Measurements from ENCODE around the gene TEPSIN.
A peak's percentile ranks its signal among the peaks of the same experiment; 100 is the strongest.

TEPSIN gene

DNA sequence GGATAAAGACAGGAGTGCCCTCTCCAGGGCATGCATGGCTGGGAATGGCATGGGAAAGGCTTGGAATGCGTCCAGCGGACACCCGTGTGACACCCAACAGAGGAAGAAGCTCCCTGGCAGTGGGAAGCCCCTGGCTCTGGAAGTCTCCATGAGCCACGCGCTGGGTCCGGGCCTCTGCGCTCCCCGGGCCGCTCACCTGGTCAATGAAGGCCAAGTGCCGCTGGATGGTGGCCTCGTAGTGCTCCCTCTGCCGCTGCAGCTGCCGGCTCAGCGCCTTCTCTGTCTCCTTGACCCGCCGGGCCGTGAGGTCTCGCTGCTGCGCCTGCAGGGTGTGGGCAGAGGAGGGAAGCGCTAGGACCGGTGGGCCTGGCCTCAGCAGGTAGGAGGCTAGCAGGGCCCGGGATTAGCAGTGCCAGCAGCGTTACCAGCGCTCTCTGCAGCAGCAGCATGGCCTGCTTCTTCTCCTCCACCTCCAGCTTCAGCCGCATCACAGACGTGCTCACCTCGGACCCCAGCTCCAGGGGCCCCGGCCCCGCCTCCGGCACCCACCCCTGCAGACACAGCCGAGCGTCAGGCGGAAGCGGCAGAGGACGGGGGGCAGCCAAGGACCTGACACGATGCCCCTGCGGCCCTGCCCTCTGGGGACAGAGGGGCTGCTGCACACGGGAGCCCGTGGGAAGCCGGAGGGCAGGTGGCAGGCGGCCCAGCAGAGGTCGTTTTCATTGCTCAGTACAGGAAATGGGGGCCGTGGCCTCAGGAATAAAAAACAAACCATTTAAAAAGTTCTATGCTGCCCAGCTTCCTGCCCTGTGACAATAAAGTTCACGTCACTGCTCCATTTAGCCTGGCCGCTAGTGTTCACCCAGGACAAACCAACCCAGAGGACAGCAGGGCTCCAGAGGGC is 42.1 kb downstream of the TEPSIN start:
- no peak for DNase-seq

DNA sequence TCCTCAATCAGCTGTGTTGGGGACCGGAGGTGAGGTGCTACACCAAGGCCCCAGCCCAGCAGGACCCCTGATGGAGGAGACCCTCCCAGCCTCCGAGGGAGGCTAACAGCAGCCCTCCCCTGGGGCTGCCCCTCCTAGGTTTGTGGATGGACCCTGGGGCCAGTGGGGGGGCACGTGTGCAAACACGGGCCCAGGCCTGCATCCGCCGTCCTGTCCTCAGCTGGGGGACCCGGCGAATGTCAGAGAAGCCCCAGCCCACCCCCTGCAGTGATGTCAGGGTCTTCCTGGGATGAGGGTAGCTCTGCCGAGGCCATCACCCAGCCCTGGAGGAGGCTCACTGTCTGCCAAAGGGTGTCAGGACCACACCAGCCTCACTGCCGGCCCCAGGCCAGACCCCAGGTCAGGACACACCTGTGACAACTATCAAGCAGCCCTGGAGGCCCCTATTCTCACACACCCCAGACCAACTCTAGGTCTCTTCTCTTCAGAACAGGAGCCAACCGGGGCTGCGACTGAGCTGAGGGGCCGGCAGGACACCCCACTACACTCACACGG is 42.8 kb downstream of the TEPSIN start:
- DNase-seq: no peak

DNA sequence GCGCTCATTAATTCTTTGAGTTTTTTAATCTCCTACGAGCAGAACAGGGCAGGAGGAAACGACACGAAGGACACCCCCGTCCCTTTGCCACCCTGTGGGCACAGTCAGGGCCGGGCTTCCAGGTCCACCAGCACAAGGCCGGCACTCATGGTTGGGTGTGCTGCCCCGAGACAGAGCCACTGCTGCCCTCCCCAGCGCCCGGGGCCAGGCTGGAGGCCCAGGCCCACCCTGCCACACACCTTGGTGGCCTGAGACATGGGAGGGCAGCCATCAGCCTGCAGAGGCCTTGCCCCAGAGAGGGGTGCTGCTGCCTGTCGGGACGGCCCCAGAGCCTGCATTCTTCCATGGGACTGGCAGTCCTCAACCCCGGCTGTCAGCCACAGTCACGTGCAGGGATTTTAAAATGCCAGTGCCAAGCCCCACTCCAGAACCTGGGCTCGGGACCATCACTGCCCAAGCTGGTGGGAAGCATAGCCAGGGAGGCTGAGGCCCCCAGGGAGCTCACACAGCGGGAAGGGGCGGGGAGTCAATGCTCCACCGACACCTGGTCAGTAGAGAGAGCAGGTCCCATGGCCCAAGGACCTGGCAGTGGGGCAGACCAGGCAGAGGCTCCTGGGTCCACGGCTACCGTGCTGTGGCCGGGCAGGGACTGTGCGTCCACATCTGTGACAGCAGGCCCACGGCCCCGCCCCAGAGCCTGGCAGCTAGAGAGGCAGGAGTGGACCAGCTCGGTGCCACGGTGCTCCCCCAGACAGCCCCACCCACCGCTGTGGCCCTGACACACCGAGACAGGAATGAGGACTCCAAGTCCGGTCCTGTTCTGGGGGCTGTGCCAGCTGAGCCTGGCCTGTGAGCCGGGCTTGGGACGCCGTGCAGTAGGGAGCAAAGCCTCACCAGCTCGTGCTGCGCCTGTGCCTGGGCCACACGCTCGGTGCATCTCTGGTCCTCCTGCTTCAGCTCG is 43.6 kb downstream of the TEPSIN start:
- DNase-seq: no peak

DNA sequence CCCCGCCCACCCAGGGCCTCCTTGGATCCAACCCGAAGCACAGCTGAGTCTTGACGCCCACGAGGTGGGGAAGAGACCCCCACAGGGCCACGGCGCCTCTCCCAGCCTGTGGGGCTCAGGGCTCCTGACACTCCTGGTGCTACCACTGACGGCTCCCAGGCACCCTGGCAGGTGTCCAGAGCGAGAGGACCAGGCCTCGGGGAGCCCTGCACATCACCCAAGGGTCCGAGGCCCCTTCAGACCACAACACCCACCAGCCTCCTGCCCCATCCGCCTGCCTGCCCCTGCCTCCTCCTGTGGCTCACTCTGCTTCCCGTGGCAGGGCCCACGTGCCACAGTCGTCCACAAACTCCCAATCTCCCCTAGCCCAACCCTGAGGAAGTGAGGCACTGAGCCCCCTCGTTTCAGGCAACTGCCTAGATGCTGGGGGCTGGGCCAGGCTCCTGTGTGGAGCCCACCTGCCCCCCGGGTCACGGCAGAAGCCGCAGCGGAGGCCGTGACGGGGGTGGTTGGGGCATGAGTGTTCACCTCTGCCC is 44.6 kb downstream of the TEPSIN start:
- DNase-seq: no peak

DNA sequence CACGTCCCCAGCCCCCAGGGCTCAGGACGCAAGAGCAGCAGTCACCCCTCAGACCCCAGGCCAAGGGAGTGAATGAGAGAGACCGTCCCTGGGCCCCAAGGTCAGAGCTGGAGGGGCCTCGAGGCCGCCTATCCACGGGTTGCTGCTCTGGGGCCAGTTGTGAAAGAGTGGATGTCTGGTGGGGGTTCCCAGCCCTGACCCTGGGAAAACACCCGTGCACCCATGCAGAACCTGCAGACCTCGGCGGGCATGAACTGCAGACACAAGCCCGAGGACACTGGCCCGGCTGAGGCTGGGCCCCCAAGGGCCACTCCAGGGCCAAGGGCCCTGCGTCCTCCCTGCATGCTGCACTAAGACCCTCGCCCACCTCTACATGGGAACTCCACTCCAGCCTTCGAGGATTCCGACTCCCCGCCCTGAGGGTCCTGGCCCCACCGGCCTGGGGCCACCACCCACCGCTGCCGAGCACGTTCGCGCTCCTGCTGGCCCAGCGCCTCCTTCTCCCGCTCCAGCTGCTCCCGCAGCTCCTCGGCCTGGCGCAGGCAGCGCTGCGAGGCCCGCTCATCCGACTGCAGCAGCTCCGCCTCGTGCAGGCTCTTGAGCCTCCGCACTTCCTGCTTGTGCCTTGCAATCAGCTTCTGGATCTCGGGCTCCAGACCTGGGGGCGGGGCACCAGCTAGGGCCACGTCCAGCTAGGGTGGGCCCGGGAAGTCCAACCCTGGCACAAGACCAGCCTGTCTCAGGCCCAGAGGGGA is 45.2 kb downstream of the TEPSIN start:
- no peak for DNase-seq

DNA sequence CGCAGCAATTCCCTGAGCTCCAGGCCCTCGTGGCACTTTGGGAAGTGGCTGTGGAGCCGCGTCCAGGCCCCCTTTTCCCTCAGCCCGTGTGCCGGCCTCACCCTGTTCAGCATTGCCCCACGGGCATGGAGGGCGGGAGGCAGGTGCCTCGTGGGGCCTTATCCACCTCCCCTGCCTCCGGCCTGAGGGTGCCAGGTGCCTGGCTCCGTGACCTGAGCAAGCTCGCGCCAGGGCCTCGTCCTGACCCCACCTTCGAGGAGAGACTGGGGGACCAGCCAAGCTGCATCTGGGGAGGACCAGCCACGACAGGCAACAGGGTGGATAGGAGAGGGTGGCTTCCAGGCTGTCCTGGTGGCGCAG is 45.8 kb downstream of the TEPSIN start:
- DNase-seq: no peak

DNA sequence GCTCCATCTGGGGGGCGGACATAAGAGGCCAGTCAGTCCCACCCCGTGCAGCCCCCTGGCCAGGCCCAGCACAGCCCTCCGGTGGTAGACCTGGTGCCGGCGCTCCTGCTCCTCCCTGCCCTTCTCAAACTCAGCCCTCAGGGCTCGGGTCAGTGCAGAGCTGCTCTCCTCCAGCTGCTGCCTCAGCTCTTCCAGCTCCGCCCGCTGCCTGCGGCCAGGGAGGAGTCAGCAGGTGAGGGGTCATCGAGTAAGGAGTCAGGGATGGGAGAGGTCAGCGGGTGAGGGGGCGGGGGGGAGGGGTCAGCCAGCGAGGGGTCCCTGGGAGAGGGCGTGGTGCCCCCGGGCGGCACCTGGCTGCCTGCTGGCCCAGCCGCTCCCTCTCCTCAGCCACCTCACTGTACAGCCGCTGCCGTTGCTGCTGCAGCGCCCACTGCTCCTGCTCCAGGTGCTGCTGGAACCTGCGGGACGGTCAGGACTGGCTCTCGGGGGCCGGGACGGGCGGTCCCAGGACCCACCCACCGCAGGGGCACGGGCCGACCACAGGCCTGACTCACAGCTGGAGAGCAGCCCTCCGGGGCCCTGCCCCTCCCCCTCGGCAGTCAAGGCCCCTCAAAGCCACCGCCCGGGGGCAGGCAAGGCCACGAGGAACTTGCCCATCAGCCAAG is 46.3 kb downstream of the TEPSIN start:
- peak; percentile 88 for DNase-seq

DNA sequence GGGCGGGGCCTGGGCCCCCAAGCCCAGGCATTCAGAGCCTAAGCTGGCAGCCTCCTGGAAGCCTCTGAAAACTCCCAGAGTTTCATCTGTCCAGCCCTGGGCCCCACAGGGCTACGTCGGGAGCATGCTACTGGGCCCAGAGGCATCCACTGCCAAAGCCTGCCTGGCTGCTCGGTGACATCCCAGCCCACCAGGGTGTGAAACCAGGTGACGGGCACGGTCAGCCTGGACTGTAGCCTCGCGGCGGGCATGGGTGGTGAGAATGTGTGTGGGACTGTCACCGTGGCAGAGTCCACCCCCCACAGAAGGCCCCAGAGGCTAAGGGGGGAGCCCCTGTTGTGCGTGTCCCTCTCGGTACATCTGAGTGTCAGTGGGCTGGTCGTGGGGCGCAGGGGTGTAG is 47.2 kb downstream of the TEPSIN start:
- DNase-seq: no peak

DNA sequence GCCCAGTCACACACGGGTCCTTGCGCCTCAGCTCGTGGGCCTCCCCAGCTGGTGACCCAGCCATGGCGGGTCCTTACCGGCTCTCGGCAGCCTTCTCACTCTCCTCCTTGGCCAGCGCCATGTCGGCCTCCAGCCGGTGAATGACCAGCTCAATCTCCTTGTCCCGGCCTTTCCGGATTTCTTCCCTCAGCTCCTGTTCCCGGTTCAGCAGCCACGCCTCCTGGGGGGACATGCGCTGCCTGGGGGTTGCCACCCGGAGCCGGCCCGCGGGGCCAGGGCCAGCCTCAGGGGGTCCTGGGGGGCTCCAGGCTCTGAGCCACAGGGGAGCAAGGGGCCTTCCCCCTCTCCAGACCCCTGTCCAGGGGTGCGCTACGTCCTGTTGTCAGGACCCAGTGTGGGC is 47.7 kb downstream of the TEPSIN start:
- no peak for DNase-seq

DNA sequence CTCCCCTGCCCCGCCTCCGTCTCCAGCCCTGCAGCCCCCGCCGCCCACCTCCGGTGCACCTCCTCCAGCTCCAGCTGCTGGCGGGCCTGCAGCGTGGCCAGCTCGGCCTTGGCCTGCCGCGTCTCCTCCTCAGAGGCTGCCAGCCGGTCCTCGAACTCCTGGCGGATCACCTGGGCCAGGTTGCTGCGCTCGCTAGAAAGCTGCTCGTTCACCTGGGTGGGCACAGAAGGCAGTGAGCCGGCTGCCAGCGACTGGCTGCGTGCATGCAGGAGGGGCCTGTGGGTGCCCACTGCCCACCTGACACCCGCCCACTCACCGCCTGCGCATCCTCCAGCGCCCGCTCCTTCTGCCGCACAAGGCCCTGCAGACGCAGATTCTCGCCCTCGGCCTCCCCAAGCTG is 48.3 kb downstream of the TEPSIN start:
- DNase-seq: no peak

DNA sequence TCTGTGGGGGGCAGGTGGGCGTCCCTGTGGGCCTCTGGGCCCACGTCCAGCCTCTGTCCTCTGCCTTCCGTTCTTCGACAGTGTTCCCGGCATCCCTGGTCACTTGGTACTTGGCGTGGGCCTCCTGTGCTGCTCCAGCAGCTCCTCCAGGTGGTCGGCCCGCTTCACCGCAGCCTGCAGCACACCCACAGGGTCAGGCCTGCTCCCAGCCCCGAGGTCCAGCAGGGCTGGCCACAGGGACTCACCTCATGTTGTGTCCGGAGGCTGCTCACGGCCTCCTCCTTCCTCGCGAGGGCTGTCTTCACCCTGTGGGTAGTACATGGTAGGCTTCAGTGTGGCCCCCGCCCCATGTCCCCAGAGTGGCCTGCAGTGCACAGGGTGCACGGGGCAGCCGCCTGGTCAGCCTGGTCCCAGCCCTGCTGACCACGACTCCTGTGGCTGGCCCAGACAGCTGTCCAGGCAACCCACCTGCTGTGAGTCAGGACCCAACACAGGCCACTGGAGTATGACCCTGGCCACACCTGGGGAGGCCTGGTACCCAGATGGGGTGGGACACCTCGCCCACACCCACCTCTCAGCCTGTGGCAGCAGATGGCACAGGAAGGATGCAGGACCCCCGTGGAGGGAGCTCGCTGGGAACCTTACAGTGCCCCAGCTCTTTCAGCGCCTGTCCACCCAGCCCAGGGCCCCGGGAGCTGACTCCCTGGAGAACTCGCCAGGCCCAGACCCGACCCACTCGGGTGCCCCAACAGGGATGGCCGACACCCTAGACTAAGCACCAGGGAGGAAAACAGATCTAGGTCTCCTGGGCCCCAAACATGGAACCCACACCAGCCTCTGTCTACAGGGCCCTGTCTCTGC is 49.0 kb downstream of the TEPSIN start:
- peak; percentile 80 for DNase-seq

DNA sequence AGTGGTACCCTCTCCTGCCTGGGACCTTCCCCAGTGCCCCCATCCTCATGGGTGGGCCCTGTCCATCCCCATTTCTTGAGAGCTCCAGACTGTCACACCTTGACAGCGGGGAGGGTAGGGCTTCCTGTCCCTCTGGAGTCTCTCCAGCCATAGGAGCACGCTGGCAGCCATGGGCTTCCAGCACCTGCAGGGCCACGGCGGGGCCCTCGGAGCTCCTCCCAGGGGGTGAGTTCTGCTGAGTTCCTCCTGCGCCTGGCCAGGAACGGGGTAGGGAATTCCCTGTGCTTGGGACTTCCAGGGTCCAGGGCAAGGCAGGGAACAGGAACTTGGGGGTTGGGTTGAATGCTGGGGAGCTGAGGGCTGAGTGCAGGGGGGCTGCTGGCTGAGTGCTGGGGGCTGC is 49.8 kb downstream of the TEPSIN start:
- no peak for DNase-seq

DNA sequence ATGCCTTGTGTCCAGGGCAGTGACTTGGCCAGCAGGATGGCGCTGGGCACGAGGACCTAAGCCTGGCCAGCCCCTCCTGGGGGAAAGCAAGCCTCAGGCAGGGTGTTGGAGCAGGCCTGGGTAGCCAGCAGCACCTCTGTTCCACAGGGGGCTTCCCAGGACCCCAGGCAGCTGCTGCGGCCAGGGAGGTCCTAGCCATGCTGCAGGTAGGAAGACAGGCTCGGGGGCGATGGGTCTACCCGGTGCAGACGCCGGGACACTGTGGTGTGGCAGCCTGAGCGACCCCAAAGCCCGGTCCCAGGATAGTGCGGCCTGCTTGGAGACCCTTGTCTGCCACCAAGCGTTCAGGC is 50.4 kb downstream of the TEPSIN start:
- DNase-seq: no peak

DNA sequence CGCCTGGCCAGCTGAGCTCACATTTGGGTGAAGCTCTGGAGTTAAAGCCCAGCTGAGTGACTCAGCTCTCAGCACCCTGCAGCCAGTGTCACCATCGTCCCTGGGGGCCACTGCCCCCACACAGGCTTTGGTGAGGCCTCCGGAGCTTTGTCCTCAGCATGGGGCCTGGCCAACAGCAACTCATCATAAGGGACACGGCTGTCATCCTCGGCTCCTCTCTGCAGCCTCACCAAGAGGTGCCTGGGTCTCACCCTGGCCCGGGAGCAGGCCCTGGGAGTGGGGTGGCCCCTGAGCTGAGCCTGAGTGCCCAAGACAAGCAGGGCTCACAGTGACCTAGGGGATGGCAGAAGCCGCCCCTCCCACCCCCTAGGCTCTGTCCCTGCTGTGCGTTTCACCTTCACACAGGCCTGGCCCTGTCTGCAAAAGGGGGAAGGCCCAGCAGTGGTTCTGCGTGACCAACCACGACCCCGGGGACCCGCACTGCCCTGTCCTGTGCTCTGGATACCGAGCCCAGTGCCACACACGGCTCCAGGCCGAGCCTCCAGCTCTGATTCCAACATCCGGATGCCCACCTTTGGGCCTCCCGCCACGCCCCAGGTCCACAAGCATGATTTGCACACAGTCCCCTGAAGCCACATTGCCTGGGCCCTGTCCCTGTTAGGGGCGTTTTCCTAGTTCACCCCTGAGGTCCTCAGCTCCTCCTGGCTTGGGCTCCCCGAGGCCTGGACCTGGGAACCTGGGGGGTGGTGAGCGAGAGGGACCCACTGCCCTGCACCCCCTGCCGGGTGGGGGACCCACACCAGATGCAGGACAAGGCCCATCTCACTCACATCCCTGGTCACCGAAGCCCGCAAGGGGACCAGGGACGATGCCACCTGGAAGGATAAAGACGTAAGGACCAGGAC is 51.0 kb downstream of the TEPSIN start:
- no peak for DNase-seq

DNA sequence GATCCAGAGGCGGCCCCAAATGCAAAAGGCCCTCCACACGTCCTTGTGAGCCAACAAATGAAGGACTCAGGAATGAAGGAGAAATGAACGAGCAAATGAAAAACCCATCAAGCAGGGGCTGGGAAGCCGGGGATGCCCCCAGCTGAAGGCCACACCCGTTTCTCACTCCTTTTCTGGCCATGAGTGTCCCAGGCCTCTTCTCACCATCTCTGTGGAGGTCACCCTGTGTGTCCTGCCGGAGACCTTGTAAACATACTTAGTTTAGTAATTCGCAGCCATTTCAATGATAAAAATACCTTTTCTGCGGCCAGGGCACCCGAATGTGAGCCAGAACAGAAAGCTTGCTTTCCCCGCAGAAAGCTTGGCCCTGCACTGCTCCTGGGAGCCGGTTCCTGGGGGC is 51.7 kb downstream of the TEPSIN start:
- DNase-seq: no peak

DNA sequence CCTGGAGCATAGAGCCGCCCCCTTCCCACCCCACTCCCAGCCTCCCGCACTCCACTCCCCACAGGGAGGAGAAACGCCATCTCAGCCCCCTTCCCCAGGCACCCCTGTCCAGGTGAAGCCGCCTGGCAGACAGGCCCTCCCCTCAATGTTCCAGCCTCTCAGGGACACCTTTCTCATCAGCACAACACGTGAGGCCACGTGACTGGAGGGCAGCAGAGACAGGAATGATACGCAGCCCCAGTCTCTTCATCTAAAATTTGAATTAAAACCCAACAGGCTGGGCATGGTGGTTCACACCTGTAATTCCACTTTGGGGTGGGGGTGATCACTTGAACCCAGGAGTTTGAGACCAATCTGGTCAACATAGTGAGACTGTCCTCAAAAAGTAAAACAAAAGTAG is 52.7 kb downstream of the TEPSIN start:
- DNase-seq: no peak

DNA sequence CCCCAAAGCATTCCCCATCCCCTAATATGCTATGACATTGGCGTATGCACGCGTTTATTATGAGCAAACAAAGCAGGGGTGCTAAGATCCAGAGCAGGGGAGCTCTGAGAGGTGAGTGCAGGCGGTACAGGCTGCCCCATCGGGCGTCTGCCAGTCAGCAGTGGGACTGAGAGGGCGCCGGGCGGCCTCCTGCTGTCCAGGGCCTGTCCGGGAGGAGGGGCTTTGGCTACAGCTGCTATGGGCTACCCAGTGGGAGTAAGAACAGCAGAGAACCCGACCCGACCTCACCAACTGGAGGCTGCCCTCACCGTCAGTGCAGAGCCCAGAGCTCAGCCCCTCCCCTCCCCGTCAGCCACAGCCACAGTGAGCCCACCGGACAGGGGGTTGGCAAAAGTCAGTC is 54.3 kb downstream of the TEPSIN start:
- DNase-seq: no peak

DNA sequence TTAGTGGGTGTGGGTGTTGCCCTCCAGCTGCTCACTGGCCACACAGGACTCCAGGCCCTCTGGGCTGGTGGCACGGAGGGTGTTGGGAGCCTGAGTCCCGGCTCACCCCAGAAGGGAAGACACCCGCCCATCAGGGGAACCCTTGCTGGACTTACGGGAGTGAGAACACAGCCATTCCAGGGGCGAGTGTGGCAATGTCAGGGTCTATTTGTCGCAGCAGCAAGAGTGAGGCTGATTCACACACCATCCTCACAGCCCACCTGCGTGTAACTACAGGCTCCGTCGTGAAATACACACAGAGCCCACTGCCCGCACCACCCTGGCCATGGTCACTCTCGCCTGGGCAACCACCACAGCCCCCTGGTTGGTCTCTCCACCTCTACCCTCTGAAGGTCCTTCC is 55.0 kb downstream of the TEPSIN start:
- no peak for DNase-seq

DNA sequence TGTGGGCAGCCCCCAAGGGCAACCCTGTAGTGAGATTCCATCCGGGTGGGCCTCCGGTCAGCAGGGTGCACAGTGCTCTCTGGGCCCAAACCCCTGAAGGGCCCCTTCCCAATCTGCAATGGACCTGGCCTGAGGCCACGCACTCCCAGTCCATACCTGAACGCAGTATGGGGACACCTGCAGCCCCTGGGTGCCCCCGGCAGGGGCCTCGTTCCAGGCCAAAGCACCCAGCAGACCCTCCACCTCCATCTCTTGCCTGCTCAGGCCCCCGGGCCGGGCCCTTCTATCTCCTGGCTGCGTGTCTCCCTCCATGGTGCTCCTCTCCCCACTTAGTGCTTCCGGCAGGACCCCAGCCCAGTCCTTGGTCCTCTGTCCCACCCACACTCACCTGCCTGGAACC is 55.5 kb downstream of the TEPSIN start:
- DNase-seq: no peak

DNA sequence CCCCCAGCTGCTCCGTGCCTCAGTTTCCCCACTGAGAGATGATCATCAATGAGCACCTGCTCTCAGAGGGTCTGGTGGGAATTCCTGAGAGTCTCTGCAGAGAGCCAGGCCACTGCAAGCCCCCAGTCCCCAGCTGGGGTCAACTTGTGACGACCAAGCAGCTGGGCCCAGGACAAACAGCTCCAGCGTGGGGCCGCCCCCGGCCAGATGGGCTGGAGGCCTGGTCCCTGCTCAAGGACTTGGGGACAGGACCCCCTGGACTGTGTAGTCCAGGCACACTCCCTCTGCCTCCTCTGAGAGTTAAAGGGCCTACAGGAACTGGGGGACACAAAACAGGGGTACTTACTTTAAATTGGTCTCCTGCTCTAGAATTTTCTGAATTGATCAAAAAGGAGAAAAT is 56.3 kb downstream of the TEPSIN start:
- DNase-seq: no peak
